Gastrocnemius medialis (tissue), 4 donors: ENCODE data around the gene SPTBN2.

ENCODE experiments used
- CTCF ChIP-seq, 5 experiments: fragments of 450-650 bp in 3 of 5; fragments of 200-600 bp in 2 of 5; sonication (generic) in 2 of 5; IDR thresholded peaks in 4 of 5; conservative IDR thresholded peaks in 1 of 5; 1 replicate in 4 of 5; 2 replicates in 1 of 5; pipeline ENCODE4 v1.5.1; 2016 to 2019; ENCODE audit warnings: antibody characterized with exemption in 5 of 5, mild to moderate bottlenecking in 3 of 5, moderate library complexity in 3 of 5
- POLR2A ChIP-seq, 2 donors: fragments of 450-650 bp; IDR thresholded peaks; one replicate each; pipeline ENCODE4 v1.6.1; 2017; ENCODE audit warnings: antibody characterized with exemption in 2 of 2, mild to moderate bottlenecking in 2 of 2, moderate library complexity in 2 of 2

GRCh38 chr11:66641834-66642233 is 87.2 kb downstream of the SPTBN2 start:
- TF ChIP-seq POLR2A (IDR thresholded peaks at IDR 0.05) (no peak), CTCF (IDR thresholded peaks at IDR 0.05 in 4 of 5, conservative IDR thresholded peaks at IDR 0.05 in 1 of 5) (no peak)
